Fibroblast of the aortic adventitia (primary cell): ENCODE measurements around the gene NUP50. TPM values are rescaled to one million over a fixed set of nuclear protein-coding genes. Genes with fewer than 3 reads are reported as not detected.

Experiments used
- DNase-seq: peaks from one replicate; pipeline ENCODE4 v3.0.0-alpha.2; 2010; ENCODE audit warnings: low read depth
- H3K4me3 ChIP-seq: 2 replicates; pipeline ENCODE4 v1.5.1; 2011; ENCODE audit warnings: low read depth, mild to moderate bottlenecking, control low read depth, low read length, moderate library complexity
- total RNA-seq: library from RNA; depleted of rRNA; stranded (reverse); fragments of >200 nt; gene quantifications from 2 replicates; pipeline ENCODE4 v1.2.3, GENCODE V29; 2012; ENCODE audit warnings: low replicate concordance
- TF ChIP-seq, protein P1 (sequence below): IDR thresholded peaks from 2 replicates; pipeline ENCODE4 v1.5.1; 2011; ENCODE audit warnings: mild to moderate bottlenecking, low read length, control low read depth, inconsistent platforms; ENCODE audit not compliant: insufficient read depth

The NUP50 gene
- total RNA-seq: 61.6 and 109 TPM in 2 replicates

DNA sequence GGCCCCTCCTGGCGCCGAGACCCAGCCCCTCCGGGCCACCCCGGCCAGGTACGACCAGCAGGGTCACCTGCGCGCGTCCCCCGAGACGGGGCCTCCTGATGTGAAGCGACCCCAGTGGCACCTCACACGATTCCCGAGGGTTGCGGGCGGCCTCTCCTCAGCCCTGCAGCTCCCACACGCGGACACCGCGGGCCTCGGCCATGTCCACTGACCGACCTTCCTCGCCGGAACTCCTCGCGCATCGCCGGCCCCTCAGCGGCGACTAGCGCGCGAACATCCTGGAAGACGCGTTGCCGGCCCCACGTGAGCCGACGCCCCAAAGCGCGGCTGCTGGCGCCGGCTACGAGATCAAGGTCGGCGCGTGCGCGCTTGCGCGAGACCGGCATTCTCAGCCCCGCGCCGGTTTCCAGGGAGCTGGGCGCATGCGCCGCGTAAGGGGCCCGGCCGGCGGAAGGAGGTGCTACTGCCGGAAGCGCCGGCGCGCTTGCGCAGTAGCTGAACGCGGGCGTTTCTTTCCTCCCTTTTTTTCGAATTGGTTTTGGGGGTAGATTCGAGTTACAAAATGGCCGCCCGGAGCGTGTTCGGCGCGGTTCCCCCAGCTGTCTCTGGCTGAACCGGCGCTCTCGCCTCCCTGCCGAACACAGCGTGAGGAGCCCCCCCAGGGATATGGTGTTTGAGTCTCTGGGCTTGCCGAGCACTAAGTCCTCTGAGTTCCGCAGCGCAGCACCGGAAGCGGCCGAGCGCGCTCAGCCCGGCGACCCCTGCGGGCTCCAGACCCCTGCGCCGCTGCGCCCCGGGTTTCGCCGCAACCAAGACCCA, at the start of gene NUP50:
Gene NUP50 (plus strand): TSS at position 475 of the 819 bp plus-strand sequence. CDS start 4,253 bp downstream, outside the sequence.
- TF ChIP-seq, protein P1, sequence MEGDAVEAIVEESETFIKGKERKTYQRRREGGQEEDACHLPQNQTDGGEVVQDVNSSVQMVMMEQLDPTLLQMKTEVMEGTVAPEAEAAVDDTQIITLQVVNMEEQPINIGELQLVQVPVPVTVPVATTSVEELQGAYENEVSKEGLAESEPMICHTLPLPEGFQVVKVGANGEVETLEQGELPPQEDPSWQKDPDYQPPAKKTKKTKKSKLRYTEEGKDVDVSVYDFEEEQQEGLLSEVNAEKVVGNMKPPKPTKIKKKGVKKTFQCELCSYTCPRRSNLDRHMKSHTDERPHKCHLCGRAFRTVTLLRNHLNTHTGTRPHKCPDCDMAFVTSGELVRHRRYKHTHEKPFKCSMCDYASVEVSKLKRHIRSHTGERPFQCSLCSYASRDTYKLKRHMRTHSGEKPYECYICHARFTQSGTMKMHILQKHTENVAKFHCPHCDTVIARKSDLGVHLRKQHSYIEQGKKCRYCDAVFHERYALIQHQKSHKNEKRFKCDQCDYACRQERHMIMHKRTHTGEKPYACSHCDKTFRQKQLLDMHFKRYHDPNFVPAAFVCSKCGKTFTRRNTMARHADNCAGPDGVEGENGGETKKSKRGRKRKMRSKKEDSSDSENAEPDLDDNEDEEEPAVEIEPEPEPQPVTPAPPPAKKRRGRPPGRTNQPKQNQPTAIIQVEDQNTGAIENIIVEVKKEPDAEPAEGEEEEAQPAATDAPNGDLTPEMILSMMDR: no peak
- peak within 1 kb of the TSS; percentile 84 for H3K4me3 ChIP-seq
- peak; percentile 96 for DNase-seq

GRCh38 chr22:45120440-45120839, 43.3 kb upstream of the NUP50 start:
- no peak for DNase-seq
- H3K4me3 ChIP-seq: no peak overlapping the region
- TF ChIP-seq, protein P1: no peak

DNA sequence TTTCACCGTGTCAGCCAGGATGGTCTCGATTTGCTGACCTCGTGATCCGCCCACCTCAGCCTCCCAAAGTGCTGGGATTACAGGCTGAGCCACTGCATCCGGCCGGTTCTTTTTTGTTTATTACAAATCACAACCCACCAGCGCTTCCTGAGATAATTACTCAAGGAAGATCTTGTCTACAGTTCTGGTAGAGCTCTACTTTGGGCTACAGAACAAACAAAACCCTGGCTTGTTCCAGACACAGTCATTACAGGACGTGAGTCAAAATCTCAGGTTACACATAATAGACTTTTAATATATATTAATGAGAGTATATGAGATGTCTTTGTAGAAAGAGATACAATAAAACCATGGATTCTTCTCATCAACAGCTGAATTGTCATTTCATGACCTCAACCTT, 42.8 kb upstream of the NUP50 start:
- H3K4me3 ChIP-seq: no peak overlapping the region
- no peak for DNase-seq

GRCh38 chr22:45124176-45124847, 39.4 kb upstream of the NUP50 start:
- DNase-seq: peak; percentile 7
- TF ChIP-seq, protein P1: no peak
- H3K4me3 ChIP-seq: no peak overlapping the region

More for the DNA sequence above, 42.8 kb upstream of the NUP50 start:
- TF ChIP-seq, protein P1: no peak

GRCh38 chr22:45125188-45125587, 38.5 kb upstream of the NUP50 start:
- no peak overlapping the region for H3K4me3 ChIP-seq

DNA sequence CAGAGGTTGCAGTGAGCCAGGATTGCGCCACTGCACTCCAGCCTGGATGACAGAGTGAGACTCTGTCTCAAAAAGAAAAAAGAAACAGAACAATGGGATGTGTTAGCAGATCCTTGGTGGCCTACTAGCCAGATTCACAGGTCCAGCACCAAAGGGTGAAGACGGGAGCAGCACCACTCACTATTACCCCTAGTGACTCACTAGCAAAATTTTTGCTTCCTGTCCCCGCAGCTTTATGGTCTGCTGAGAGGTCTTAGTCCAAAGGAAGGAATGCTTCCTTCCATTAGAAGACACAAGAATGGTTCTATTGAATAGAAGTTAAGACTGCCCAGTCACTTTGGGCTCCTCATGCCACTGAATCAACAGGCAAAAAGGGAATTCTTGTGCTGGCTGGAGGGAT, 35.9 kb upstream of the NUP50 start:
- no peak overlapping the region for H3K4me3 ChIP-seq
- TF ChIP-seq, protein P1: no peak
- peak; percentile 41 for DNase-seq

More at GRCh38 chr22:45125188-45125587, 38.5 kb upstream of the NUP50 start:
- TF ChIP-seq, protein P1: no peak
- DNase-seq: peak; percentile 73
